Non-pigmented ciliary epithelial cell (primary cell): ENCODE results near the gene RTEL1.
"Not testable (repeated sequence)": the region's sequence is repeated elsewhere in the genome, so short reads cannot be mapped to it uniquely, and the experiment has no call there.

Experiments used
- DNase-seq: peaks from one replicate; pipeline ENCODE4 v3.0.0-alpha.2; 2010; ENCODE audit warnings: low read depth

The RTEL1 gene

GRCh38 chr20:63709149-63709527, 51.0 kb downstream of the RTEL1 start:
- DNase-seq = no peak

- DNase-seq = no peak
These were observed 53.1 kb downstream of the RTEL1 start for GRCh38 chr20:63711085-63711645.

GRCh38 chr20:63712191-63712590, 54.1 kb downstream of the RTEL1 start:
- DNase-seq = no peak

GRCh38 chr20:63714858-63715257, 56.7 kb downstream of the RTEL1 start:
- DNase-seq = no peak

- DNase-seq = no peak
These were observed 60.9 kb downstream of the RTEL1 start for GRCh38 chr20:63718996-63719395.

- not testable (repeated sequence) for DNase-seq
These were observed 65.0 kb downstream of the RTEL1 start for GRCh38 chr20:63722967-63723622.

GRCh38 chr20:63730189-63730733, 72.1 kb downstream of the RTEL1 start:
- not testable (repeated sequence) for DNase-seq

GRCh38 chr20:63731410-63731809, 73.3 kb downstream of the RTEL1 start:
- no peak for DNase-seq

- no peak for DNase-seq
These were observed 74.3 kb downstream of the RTEL1 start for GRCh38 chr20:63732118-63733095.

GRCh38 chr20:63733117-63733516, 75.0 kb downstream of the RTEL1 start:
- no peak for DNase-seq

GRCh38 chr20:63733579-63734081, 75.5 kb downstream of the RTEL1 start:
- DNase-seq = no peak

GRCh38 chr20:63734111-63734945, 76.2 kb downstream of the RTEL1 start:
- DNase-seq = no peak

GRCh38 chr20:63734946-63735858, 77.1 kb downstream of the RTEL1 start:
- no peak for DNase-seq

- no peak for DNase-seq
These were observed 78.0 kb downstream of the RTEL1 start, which contains the start of gene LIME1 for GRCh38 chr20:63735859-63736718. Gene LIME1 (plus strand): TSS chr20:63736664. CDS start chr20:63737550, 886 bp downstream.

GRCh38 chr20:63736893-63737694, 79.0 kb downstream of the RTEL1 start:
- DNase-seq = no peak

GRCh38 chr20:63737695-63737944, 79.5 kb downstream of the RTEL1 start:
- no peak for DNase-seq

- no peak for DNase-seq
These were observed 80.0 kb downstream of the RTEL1 start for GRCh38 chr20:63737945-63738686.

- no peak for DNase-seq
These were observed 80.6 kb downstream of the RTEL1 start for GRCh38 chr20:63738687-63739129.
